A673 (cell line): ENCODE results near the gene NAT16.

Experiments used
- EZH2 ChIP-seq: fragments of 200-600 bp; sonication (generic); IDR thresholded peaks from 2 replicates; pipeline ENCODE4 v1.6.1; 2017; ENCODE audit warnings: borderline replicate concordance, low read depth, mild to moderate bottlenecking, mixed read lengths, antibody characterized with exemption, low read length; ENCODE audit not compliant: poor library complexity, severe bottlenecking
- TF ChIP-seq, protein P1 (sequence below): fragments of 300-800, 200-600 bp; sonication (generic); conservative IDR thresholded peaks from 2 replicates; pipeline ENCODE4 v1.5.1; 2017; ENCODE audit warnings: low read depth, mild to moderate bottlenecking, antibody characterized with exemption, low read length, moderate library complexity, mixed read lengths

GRCh38 chr7:101125989-101126650 is 54.0 kb downstream of the NAT16 start:
- TF ChIP-seq, protein P1, sequence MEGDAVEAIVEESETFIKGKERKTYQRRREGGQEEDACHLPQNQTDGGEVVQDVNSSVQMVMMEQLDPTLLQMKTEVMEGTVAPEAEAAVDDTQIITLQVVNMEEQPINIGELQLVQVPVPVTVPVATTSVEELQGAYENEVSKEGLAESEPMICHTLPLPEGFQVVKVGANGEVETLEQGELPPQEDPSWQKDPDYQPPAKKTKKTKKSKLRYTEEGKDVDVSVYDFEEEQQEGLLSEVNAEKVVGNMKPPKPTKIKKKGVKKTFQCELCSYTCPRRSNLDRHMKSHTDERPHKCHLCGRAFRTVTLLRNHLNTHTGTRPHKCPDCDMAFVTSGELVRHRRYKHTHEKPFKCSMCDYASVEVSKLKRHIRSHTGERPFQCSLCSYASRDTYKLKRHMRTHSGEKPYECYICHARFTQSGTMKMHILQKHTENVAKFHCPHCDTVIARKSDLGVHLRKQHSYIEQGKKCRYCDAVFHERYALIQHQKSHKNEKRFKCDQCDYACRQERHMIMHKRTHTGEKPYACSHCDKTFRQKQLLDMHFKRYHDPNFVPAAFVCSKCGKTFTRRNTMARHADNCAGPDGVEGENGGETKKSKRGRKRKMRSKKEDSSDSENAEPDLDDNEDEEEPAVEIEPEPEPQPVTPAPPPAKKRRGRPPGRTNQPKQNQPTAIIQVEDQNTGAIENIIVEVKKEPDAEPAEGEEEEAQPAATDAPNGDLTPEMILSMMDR: no peak
- no peak for TF ChIP-seq EZH2
